Measurements from ENCODE around the gene BZW1. TPM values are rescaled to one million over a fixed set of nuclear protein-coding genes. Genes with fewer than 3 reads are reported as not detected.

Gene BZW1
- total and polyA plus RNA-seq, 2 experiments from 2014 or later, result 118 to 323 TPM

GRCh38 chr2:200778038-200778437 lies 33.7 kb upstream of the BZW1 start (continued):
- TF ChIP-seq ZNF462 (CRISPR knock-in tag; IDR thresholded peaks at IDR 0.05) (no peak), ZNF331 (CRISPR knock-in tag; IDR thresholded peaks at IDR 0.05; ENCODE audit: low read depth) (no peak), JUNB (IDR thresholded peaks at IDR 0.05; ENCODE audit: unreplicated experiment) (no peak), STAT1 (IDR thresholded peaks at IDR 0.05; ENCODE audit: unreplicated experiment) (no peak)
- TF ChIP-seq, protein P1, sequence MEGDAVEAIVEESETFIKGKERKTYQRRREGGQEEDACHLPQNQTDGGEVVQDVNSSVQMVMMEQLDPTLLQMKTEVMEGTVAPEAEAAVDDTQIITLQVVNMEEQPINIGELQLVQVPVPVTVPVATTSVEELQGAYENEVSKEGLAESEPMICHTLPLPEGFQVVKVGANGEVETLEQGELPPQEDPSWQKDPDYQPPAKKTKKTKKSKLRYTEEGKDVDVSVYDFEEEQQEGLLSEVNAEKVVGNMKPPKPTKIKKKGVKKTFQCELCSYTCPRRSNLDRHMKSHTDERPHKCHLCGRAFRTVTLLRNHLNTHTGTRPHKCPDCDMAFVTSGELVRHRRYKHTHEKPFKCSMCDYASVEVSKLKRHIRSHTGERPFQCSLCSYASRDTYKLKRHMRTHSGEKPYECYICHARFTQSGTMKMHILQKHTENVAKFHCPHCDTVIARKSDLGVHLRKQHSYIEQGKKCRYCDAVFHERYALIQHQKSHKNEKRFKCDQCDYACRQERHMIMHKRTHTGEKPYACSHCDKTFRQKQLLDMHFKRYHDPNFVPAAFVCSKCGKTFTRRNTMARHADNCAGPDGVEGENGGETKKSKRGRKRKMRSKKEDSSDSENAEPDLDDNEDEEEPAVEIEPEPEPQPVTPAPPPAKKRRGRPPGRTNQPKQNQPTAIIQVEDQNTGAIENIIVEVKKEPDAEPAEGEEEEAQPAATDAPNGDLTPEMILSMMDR (conservative IDR thresholded peaks at IDR 0.05; ENCODE audit: low read depth in 2 of 2), result no peak

GRCh38 chr2:200779214-200779613 lies 32.5 kb upstream of the BZW1 start:
- Mint-ChIP-seq H3K27me3 (ENCODE audit: insufficient read depth, low read depth, poor library complexity) (no peaks in the 10 kb centered on the region), H3K9me3 (no peaks in the 10 kb centered on the region), H3K4me1 (peaks cover 15% of the 10 kb centered on the region), H3K36me3 (ENCODE audit: low read depth) (no peaks in the 10 kb centered on the region), H3K27ac (no peak overlapping the region), H3K4me3 (no peak overlapping the region)
- Histone ChIP-seq H3K36me3 (ENCODE audit: insufficient read depth) (no peaks in the 10 kb centered on the region), H3K4me1 (ENCODE audit: insufficient read depth) (no peaks in the 10 kb centered on the region), H4K20me1 (replicated peaks; ENCODE audit: insufficient read depth) (no peaks in the 10 kb centered on the region), H2AFZ (peak overlapping the region; percentile 84; the same call in 1 of the 2 replicates), H3K79me2 (replicated peaks; ENCODE audit: insufficient read depth) (no peaks in the 10 kb centered on the region), H3K4me3 (no peak overlapping the region), H3F3A (replicated peaks; ENCODE audit: low read depth) (no peaks in the 10 kb centered on the region), H3K4me2 (no peak overlapping the region), H3K27ac (ENCODE audit: low read depth) (no peak overlapping the region), H3K27me3 (ENCODE audit: insufficient read depth) (no peaks in the 10 kb centered on the region), H3K9me2 (ENCODE audit: insufficient read depth) (no peaks in the 10 kb centered on the region)
- DNase-seq (ENCODE audit: low spot score), result no peak
- TF ChIP-seq JUNB (IDR thresholded peaks at IDR 0.05; ENCODE audit: unreplicated experiment), result no peak
- no peak for ATAC-seq

Measured in GM23338 (cell line).